Astrocyte (in vitro differentiated cells and primary cell): Measurements from ENCODE around the gene FAM76B. TPM values are rescaled to one million over a fixed set of nuclear protein-coding genes. Genes with fewer than 3 reads are reported as not detected.

ENCODE experiments used
- DNase-seq: peaks from one replicate; pipeline ENCODE4 v3.0.0-alpha.2; 2010; ENCODE audit warnings: low read depth
- FAIRE-seq: peaks from 2 replicates; lab custom pipeline; 2011; peaks lifted over from hg19 to GRCh38; lab: Jason Lieb, UNC
- H2AFZ ChIP-seq: 2 replicates; pipeline ENCODE4 v1.6.0; 2012; ENCODE audit warnings: low read depth, low read length, inconsistent platforms
- H3K27ac ChIP-seq: 2 replicates; pipeline ENCODE4 v1.5.1; 2011; ENCODE audit warnings: low read depth, low read length, inconsistent platforms
- H3K27me3 ChIP-seq: 2 replicates; pipeline ENCODE4 v1.6.0; 2011; ENCODE audit warnings: low read length, inconsistent platforms; ENCODE audit not compliant: insufficient read depth
- H3K36me3 ChIP-seq: 2 replicates; pipeline ENCODE4 v1.5.1; 2011; ENCODE audit warnings: low read length, inconsistent platforms; ENCODE audit not compliant: insufficient read depth
- H3K4me1 ChIP-seq: 2 replicates; pipeline ENCODE4 v1.5.1; 2011; ENCODE audit warnings: low read length, inconsistent platforms; ENCODE audit not compliant: insufficient read depth
- H3K4me2 ChIP-seq: 2 replicates; pipeline ENCODE4 v1.6.0; 2012; ENCODE audit warnings: low read length, inconsistent platforms
- H3K4me3 ChIP-seq: 2 replicates; pipeline ENCODE4 v1.5.1; 2011; ENCODE audit warnings: low read depth, mild to moderate bottlenecking, low read length, inconsistent platforms; ENCODE audit not compliant: insufficient read depth
- H3K79me2 ChIP-seq: 2 replicates; pipeline ENCODE4 v1.6.0; 2012; ENCODE audit warnings: mild to moderate bottlenecking, low read length, inconsistent platforms; ENCODE audit not compliant: insufficient read depth
- H3K9ac ChIP-seq: 2 replicates; pipeline ENCODE4 v1.6.0; 2012; ENCODE audit warnings: mild to moderate bottlenecking, low read length, inconsistent platforms
- H3K9me3 ChIP-seq: 2 replicates; pipeline ENCODE4 v1.5.1; 2012; ENCODE audit warnings: low read depth, mild to moderate bottlenecking, low read length, inconsistent platforms; ENCODE audit not compliant: insufficient read depth
- H4K20me1 ChIP-seq: 2 replicates; pipeline ENCODE4 v1.6.0; 2012; ENCODE audit warnings: low read length, inconsistent platforms; ENCODE audit not compliant: insufficient read depth
- H3K27ac Mint-ChIP-seq: one replicate; pipeline ENCODE4 v1.8.0; 2021; ENCODE audit warnings: mild to moderate bottlenecking, mixed read lengths; ENCODE audit not compliant: unreplicated experiment
- H3K27me3 Mint-ChIP-seq: one replicate; pipeline ENCODE4 v1.8.0; 2021; ENCODE audit warnings: low read depth, mixed read lengths; ENCODE audit not compliant: unreplicated experiment
- H3K36me3 Mint-ChIP-seq: one replicate; pipeline ENCODE4 v1.8.0; 2021; ENCODE audit warnings: low read depth, mixed read lengths; ENCODE audit not compliant: unreplicated experiment
- H3K4me1 Mint-ChIP-seq: one replicate; pipeline ENCODE4 v1.8.0; 2021; ENCODE audit warnings: low read depth, mixed read lengths; ENCODE audit not compliant: unreplicated experiment
- H3K4me3 Mint-ChIP-seq: one replicate; pipeline ENCODE4 v1.8.0; 2021; ENCODE audit warnings: mild to moderate bottlenecking, moderate library complexity, mixed read lengths; ENCODE audit not compliant: unreplicated experiment
- H3K9me3 Mint-ChIP-seq: one replicate; pipeline ENCODE4 v1.8.0; 2021; ENCODE audit warnings: mild to moderate bottlenecking, mixed read lengths; ENCODE audit not compliant: unreplicated experiment
- EZH2 ChIP-seq: IDR thresholded peaks from 2 replicates; pipeline ENCODE4 v1.6.1; 2012; ENCODE audit warnings: mild to moderate bottlenecking, low read length, inconsistent platforms; ENCODE audit not compliant: insufficient read depth
- total RNA-seq: library from RNA; stranded (reverse); gene quantifications from 2 replicates; pipeline ENCODE4 v1.2.1, GENCODE V29; 2021
- TF ChIP-seq, protein P1 (sequence below): IDR thresholded peaks from 2 replicates; pipeline ENCODE4 v1.5.1; 2011; ENCODE audit warnings: low read depth, mild to moderate bottlenecking, inconsistent platforms, low read length, moderate library complexity; ENCODE audit not compliant: insufficient read depth

Gene FAM76B
- total RNA-seq, 1 donor from 2014 or later, result 19.7 TPM

DNA sequence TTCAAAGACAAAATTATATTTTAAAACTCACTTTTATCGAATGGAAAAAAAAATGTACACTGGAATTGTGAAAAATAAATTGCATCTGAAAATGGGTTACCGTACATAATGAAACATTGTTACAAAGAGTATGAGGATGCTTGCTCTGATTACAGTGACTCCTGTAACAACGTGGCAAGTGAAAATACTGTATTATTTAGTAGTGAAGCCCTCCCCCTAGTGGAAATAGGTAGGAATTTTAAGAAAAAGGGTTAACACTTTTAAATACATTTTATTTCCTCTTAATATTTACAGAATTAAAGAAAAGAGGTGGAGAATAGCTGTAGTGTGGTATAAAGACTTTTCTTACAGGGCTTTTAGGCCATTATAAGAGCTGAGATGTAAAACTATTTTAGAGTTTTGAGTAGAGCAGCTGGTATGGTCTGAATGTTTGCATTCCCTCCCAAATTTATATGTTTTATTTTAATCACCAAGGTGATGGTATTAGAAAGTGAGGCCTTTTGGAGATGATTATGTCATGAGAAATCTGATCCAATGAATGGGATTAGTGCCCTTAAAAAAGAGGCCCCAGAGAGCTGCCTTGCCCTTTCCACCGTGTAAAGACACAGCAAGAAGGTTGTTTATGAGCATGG, 25.2 kb downstream of the FAM76B start:
- TF ChIP-seq, protein P1, sequence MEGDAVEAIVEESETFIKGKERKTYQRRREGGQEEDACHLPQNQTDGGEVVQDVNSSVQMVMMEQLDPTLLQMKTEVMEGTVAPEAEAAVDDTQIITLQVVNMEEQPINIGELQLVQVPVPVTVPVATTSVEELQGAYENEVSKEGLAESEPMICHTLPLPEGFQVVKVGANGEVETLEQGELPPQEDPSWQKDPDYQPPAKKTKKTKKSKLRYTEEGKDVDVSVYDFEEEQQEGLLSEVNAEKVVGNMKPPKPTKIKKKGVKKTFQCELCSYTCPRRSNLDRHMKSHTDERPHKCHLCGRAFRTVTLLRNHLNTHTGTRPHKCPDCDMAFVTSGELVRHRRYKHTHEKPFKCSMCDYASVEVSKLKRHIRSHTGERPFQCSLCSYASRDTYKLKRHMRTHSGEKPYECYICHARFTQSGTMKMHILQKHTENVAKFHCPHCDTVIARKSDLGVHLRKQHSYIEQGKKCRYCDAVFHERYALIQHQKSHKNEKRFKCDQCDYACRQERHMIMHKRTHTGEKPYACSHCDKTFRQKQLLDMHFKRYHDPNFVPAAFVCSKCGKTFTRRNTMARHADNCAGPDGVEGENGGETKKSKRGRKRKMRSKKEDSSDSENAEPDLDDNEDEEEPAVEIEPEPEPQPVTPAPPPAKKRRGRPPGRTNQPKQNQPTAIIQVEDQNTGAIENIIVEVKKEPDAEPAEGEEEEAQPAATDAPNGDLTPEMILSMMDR, result peak; percentile 62
- no peak for TF ChIP-seq EZH2
- DNase-seq, result peak; percentile 49
- H3K36me3 Mint-ChIP-seq, result no peaks in the 10 kb centered on the region
- Histone ChIP-seq H3K36me3 (peaks cover 3% of the 10 kb centered on the region), H3K4me2 (no peak overlapping the region), H3K9me3 (no peaks in the 10 kb centered on the region), H2AFZ (no peak overlapping the region), H3K9ac (no peak overlapping the region), H3K79me2 (no peaks in the 10 kb centered on the region), H3K27me3 (no peaks in the 10 kb centered on the region), H4K20me1 (no peaks in the 10 kb centered on the region), H3K27ac (no peak overlapping the region), H3K4me1 (no peaks in the 10 kb centered on the region), H3K4me3 (no peak overlapping the region)
- no peaks in the 10 kb centered on the region for H3K9me3 Mint-ChIP-seq
- H3K4me1 Mint-ChIP-seq, result peaks cover 16% of the 10 kb centered on the region
- no peaks in the 10 kb centered on the region for H3K27me3 Mint-ChIP-seq
- H3K27ac Mint-ChIP-seq, result no peak overlapping the region
- peak; percentile 49 for FAIRE-seq
- no peak overlapping the region for H3K4me3 Mint-ChIP-seq

DNA sequence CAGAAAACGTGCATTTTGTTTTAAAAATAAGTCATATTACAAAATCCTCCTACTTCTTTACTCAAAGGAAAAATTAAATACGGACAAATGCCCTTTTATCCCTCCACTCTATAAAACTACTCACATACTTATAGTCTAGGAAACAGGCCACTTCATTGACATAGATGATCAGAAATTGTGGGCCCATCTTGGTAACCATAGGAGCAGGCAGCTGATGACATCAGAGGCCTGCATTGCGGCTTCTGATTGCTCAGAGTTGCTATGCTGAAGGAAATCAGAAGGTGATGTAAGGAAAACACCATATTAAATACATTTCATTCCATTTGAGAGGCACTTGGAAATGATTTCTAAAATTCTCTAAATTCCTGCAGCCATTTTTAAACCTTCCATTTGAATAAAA, 27.0 kb downstream of the FAM76B start:
- Histone ChIP-seq H2AFZ (no peak overlapping the region), H3K9me3 (no peaks in the 10 kb centered on the region), H3K4me3 (no peak overlapping the region), H3K27ac (no peak overlapping the region), H3K27me3 (no peaks in the 10 kb centered on the region), H3K4me1 (no peaks in the 10 kb centered on the region), H3K79me2 (no peaks in the 10 kb centered on the region), H3K9ac (no peak overlapping the region), H4K20me1 (no peaks in the 10 kb centered on the region), H3K36me3 (no peaks in the 10 kb centered on the region), H3K4me2 (no peak overlapping the region)
- DNase-seq (no peak), FAIRE-seq (no peak)
- H3K27ac Mint-ChIP-seq, result peak overlapping the region; percentile 70
- no peak overlapping the region for H3K4me3 Mint-ChIP-seq
- no peaks in the 10 kb centered on the region for H3K36me3 Mint-ChIP-seq
- TF ChIP-seq, protein P1, result no peak
- no peak for TF ChIP-seq EZH2
- peaks cover 10% of the 10 kb centered on the region for H3K4me1 Mint-ChIP-seq
- no peaks in the 10 kb centered on the region for H3K9me3 Mint-ChIP-seq
- H3K27me3 Mint-ChIP-seq, result no peaks in the 10 kb centered on the region

DNA sequence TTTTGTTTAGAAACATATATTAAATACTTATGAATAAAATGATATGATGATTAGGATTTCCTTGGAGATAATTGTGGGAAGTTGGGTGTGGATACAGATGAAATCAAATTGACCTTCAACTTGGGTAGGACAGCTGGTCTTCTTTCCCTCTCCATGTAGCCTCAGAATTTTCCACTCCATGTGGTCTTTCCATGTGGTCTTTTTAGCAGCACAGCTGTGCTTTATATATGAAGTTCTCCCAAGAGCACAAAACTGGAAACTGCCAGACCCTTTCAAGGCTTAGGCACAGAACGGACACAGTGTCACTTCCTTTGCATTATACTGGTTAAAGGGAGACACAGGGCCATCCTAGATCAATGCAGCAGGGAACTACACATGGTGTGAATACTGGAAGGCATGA, 28.6 kb downstream of the FAM76B start:
- H3K4me1 Mint-ChIP-seq, result peaks cover 10% of the 10 kb centered on the region
- Histone ChIP-seq H3K4me1 (no peaks in the 10 kb centered on the region), H3K9me3 (no peaks in the 10 kb centered on the region), H3K27me3 (no peaks in the 10 kb centered on the region), H3K4me3 (no peak overlapping the region), H3K79me2 (no peaks in the 10 kb centered on the region), H4K20me1 (no peaks in the 10 kb centered on the region), H3K9ac (no peak overlapping the region), H2AFZ (no peak overlapping the region), H3K36me3 (no peaks in the 10 kb centered on the region), H3K27ac (no peak overlapping the region), H3K4me2 (no peak overlapping the region)
- H3K27ac Mint-ChIP-seq, result peak overlapping the region; percentile 54
- H3K36me3 Mint-ChIP-seq, result no peaks in the 10 kb centered on the region
- H3K4me3 Mint-ChIP-seq, result no peak overlapping the region
- H3K27me3 Mint-ChIP-seq, result no peaks in the 10 kb centered on the region
- no peak for FAIRE-seq
- TF ChIP-seq, protein P1, result no peak
- TF ChIP-seq EZH2, result no peak
- no peaks in the 10 kb centered on the region for H3K9me3 Mint-ChIP-seq
- DNase-seq, result no peak
